ENCODE measurements around the gene FICD. TPM values are rescaled to one million over a fixed set of nuclear protein-coding genes. Genes with fewer than 3 reads are reported as not detected.
A peak's percentile ranks its signal among the peaks of the same experiment; 100 is the strongest.

FICD gene
- total and polyA plus RNA-seq, 9 of the 15 experiments (the other 6 are each of a cell fraction or from before 2014, with no cell fraction given), result 0.88 to 4.5 (median 1.9) TPM

DNA sequence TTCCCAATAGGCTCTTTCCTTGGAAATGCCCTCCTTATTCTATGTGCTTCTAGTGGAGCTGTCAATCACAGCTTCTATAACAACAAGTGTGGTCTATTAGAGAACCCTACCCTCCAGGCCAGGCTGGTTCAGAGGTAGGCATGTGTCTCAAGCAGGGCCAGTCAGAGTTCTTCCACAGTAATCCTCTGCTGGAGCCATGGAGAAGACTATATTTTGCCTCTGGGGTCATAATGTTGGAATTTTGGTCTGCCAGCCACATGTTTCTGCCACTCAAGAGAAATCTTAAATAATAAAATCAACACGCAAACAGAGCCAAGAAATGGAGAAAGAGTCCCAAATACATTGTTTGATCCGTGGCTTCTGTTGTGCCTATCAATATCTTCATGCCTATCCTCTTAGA, 23.8 kb upstream of the FICD start:
- in situ Hi-C loops (cut with MboI), result no loop called here
- no peak for TF ChIP-seq ZNF146 (CRISPR knock-in tag; IDR thresholded peaks at IDR 0.05; ENCODE audit: unreplicated experiment)
- TF ChIP-seq ZNF398 (CRISPR knock-in tag; IDR thresholded peaks at IDR 0.05), result no peak
- no peak for TF ChIP-seq ZNF277 (CRISPR knock-in tag; IDR thresholded peaks at IDR 0.05; ENCODE audit: borderline replicate concordance)
- no peak for TF ChIP-seq LARP7 (IDR thresholded peaks at IDR 0.05)
- TF ChIP-seq ARNT (IDR thresholded peaks at IDR 0.05), result no peak
- TF ChIP-seq ZBTB1 (CRISPR knock-in tag; IDR thresholded peaks at IDR 0.05; ENCODE audit: borderline replicate concordance, low read depth), result no peak
- TF ChIP-seq PKNOX1 (IDR thresholded peaks at IDR 0.05), result peak; percentile 58
- no peak for TF ChIP-seq SMAD3 (CRISPR knock-in tag; conservative IDR thresholded peaks at IDR 0.05)
- TF ChIP-seq, protein P1, sequence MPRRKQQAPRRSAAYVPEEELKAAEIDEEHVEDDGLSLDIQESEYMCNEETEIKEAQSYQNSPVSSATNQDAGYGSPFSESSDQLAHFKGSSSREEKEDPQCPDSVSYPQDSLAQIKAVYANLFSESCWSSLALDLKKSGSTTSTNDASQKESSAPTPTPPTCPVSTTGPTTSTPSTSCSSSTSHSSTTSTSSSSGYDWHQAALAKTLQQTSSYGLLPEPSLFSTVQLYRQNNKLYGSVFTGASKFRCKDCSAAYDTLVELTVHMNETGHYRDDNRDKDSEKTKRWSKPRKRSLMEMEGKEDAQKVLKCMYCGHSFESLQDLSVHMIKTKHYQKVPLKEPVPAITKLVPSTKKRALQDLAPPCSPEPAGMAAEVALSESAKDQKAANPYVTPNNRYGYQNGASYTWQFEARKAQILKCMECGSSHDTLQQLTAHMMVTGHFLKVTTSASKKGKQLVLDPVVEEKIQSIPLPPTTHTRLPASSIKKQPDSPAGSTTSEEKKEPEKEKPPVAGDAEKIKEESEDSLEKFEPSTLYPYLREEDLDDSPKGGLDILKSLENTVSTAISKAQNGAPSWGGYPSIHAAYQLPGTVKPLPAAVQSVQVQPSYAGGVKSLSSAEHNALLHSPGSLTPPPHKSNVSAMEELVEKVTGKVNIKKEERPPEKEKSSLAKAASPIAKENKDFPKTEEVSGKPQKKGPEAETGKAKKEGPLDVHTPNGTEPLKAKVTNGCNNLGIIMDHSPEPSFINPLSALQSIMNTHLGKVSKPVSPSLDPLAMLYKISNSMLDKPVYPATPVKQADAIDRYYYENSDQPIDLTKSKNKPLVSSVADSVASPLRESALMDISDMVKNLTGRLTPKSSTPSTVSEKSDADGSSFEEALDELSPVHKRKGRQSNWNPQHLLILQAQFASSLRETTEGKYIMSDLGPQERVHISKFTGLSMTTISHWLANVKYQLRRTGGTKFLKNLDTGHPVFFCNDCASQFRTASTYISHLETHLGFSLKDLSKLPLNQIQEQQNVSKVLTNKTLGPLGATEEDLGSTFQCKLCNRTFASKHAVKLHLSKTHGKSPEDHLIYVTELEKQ (CRISPR knock-in tag; IDR thresholded peaks at IDR 0.05), result no peak
- H3K9me1 ChIP-seq (ENCODE audit: control insufficient read depth, insufficient read depth, low read length), result no peaks in the 10 kb centered on the region
- peaks cover under 1% of the 10 kb centered on the region in 2 experiments; a peak in 3 of 5 replicates for H3K27me3 ChIP-seq (ENCODE audit: control insufficient read depth in 2 of 2, insufficient read depth in 2 of 2, low read length in 2 of 2)
- no peak overlapping the region for H3K9ac ChIP-seq (ENCODE audit: insufficient read depth in 1 of 2, low read depth in 2 of 2, low read length in 2 of 2)
- no peak overlapping the region for H2AFZ ChIP-seq (ENCODE audit: low read depth, low read length)
- FAIRE-seq (no peak), ATAC-seq (no peak), DNase-seq (ENCODE audit: extremely low read depth in 1 of 4, low spot score in 3 of 4) (no peak)
- peaks cover 0 to 2% of the 10 kb centered on the region in 2 experiments; a peak in 2 of 5 replicates for H3K4me1 ChIP-seq (replicated peaks in 1 of 2; ENCODE audit: control insufficient read depth in 2 of 2, insufficient read depth in 2 of 2, low read length in 2 of 2)
- CTCF ChIA-PET (ENCODE audit: low intra/inter-chr PET ratio), result no interaction called here
- H3K4me2 ChIP-seq (ENCODE audit: insufficient read depth, low read length), result no peak overlapping the region
- no peaks in the 10 kb centered on the region for H3K9me3 ChIP-seq (replicated peaks; ENCODE audit: control insufficient read depth, insufficient read depth, low read depth, low read length)
- H3K27ac ChIP-seq (ENCODE audit: extremely low read depth, low read depth, low read length), result no peak overlapping the region
- no peak overlapping the region for H3K4me3 ChIP-seq
- POLR2A ChIA-PET, result no interaction called here
- BruUV-seq (replicated peaks), result no TSS peak
- intact Hi-C loops (cut with micrococcal nuclease), result loop anchor here (10.0 kb wide), 2 partner anchors 256 to 396 kb away; no protein-coding TSS in a partner anchor
- 0% methylated on average over 2 of the region's 2 CpGs for WGBS (ENCODE audit: insufficient coverage, low coverage, missing lambda C conversion rate)
- H3K36me3 ChIP-seq (ENCODE audit: control insufficient read depth, insufficient read depth, low read length), result no peaks in the 10 kb centered on the region
- no peaks in the 10 kb centered on the region for H3K79me2 ChIP-seq (ENCODE audit: control insufficient read depth, insufficient read depth, low read length)
- H4K20me1 ChIP-seq (replicated peaks; ENCODE audit: control insufficient read depth, insufficient read depth, low read length), result no peaks in the 10 kb centered on the region

Measured in K562 (cell line).